ENCODE measurements around the gene CDS1.

DNA sequence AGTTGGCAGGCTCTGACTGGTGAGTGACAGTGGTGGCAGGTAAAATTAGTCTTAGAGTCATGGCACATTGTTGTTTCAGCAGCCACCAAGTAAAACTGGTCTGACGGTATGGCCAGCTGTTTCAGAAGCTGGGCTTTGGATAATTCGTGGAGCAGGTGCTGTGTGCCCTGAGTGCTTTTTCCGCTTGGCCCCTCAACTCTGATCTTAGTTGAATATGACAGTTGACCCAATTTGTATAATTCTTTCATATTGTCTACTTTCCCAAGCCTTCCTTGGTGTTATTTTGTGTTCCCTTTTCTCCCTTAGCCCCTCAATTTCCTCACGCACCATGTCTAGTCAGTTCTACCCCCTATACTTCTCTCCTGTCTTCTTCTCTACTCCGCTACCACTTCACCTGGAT lies 32.0 kb downstream of the CDS1 start:
- TF ChIP-seq, protein P1, sequence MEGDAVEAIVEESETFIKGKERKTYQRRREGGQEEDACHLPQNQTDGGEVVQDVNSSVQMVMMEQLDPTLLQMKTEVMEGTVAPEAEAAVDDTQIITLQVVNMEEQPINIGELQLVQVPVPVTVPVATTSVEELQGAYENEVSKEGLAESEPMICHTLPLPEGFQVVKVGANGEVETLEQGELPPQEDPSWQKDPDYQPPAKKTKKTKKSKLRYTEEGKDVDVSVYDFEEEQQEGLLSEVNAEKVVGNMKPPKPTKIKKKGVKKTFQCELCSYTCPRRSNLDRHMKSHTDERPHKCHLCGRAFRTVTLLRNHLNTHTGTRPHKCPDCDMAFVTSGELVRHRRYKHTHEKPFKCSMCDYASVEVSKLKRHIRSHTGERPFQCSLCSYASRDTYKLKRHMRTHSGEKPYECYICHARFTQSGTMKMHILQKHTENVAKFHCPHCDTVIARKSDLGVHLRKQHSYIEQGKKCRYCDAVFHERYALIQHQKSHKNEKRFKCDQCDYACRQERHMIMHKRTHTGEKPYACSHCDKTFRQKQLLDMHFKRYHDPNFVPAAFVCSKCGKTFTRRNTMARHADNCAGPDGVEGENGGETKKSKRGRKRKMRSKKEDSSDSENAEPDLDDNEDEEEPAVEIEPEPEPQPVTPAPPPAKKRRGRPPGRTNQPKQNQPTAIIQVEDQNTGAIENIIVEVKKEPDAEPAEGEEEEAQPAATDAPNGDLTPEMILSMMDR (IDR thresholded peaks at IDR 0.05): no peak
- no peak for TF ChIP-seq POLR2A (IDR thresholded peaks at IDR 0.05)

All from gastroesophageal sphincter (tissue), 3 donors.